Measurements from ENCODE around the gene ALX1.

The ALX1 gene

DNA sequence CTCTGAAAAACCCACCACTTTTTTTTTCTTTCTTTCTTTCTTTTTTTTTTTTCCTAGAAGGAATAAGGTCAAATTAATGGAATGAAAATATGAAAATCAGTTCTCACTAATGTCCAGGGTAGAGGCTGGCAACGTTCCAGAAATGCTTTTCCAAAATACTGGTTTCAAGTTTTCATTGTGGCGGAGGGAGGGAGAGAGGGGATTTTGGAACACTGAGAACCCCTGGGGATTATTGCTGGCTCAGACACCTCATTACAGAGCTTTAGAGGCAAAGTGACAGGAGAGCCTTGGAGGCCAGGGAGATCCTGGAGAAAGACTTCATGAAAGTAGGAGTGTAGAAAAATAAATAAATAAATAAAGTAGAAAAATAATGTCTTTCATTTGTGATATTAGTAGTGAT is 45.4 kb downstream of the ALX1 start:
- no peak overlapping the region for H3K27ac ChIP-seq (ENCODE audit: low read length)
- no peaks in the 10 kb centered on the region for H3K9me3 ChIP-seq (ENCODE audit: insufficient read depth, low read length)
- H4K20me1 ChIP-seq (ENCODE audit: insufficient read depth, low read length): no peaks in the 10 kb centered on the region
- no peaks in the 10 kb centered on the region for H3K27me3 ChIP-seq (ENCODE audit: low read depth, low read length)
- no peak for TF ChIP-seq EZH2phosphoT487 (IDR thresholded peaks at IDR 0.05; ENCODE audit: low read depth)
- TF ChIP-seq, protein P1, sequence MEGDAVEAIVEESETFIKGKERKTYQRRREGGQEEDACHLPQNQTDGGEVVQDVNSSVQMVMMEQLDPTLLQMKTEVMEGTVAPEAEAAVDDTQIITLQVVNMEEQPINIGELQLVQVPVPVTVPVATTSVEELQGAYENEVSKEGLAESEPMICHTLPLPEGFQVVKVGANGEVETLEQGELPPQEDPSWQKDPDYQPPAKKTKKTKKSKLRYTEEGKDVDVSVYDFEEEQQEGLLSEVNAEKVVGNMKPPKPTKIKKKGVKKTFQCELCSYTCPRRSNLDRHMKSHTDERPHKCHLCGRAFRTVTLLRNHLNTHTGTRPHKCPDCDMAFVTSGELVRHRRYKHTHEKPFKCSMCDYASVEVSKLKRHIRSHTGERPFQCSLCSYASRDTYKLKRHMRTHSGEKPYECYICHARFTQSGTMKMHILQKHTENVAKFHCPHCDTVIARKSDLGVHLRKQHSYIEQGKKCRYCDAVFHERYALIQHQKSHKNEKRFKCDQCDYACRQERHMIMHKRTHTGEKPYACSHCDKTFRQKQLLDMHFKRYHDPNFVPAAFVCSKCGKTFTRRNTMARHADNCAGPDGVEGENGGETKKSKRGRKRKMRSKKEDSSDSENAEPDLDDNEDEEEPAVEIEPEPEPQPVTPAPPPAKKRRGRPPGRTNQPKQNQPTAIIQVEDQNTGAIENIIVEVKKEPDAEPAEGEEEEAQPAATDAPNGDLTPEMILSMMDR (IDR thresholded peaks at IDR 0.05; ENCODE audit: low read depth, low read length): no peak
- H3K4me3 ChIP-seq (ENCODE audit: low read length): no peak overlapping the region
- H3K9ac ChIP-seq (ENCODE audit: low read length): no peak overlapping the region
- no peaks in the 10 kb centered on the region for H3K4me1 ChIP-seq (ENCODE audit: low read length)
- no peaks in the 10 kb centered on the region for H3K36me3 ChIP-seq (replicated peaks; ENCODE audit: low read depth, low read length)
- H2AFZ ChIP-seq (ENCODE audit: low read depth, low read length): no peak overlapping the region
- no peak overlapping the region for H3K4me2 ChIP-seq (ENCODE audit: low read length)
- no peaks in the 10 kb centered on the region for H3K79me2 ChIP-seq (ENCODE audit: low read length)

DNA sequence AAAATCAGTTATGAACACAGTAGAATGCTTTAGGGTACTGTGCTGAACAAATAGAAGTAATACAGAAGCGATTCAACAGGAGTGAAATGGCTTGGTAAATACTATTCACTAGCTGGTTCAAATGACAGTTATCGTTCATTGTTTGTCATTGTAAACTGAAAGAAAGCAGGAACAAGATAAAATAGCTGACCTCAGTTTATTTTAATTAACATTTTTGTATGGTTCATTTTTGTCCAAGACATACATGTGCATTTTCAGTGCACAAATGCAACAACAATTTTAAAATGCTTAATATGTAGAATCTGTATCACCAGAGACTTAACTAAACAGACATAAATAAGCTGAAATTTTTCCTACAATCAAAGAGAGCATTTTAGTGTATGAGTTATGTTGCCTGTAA is 49.9 kb downstream of the ALX1 start:
- no peaks in the 10 kb centered on the region for H3K36me3 ChIP-seq (replicated peaks; ENCODE audit: low read depth, low read length)
- H2AFZ ChIP-seq (ENCODE audit: low read depth, low read length): no peak overlapping the region
- no peaks in the 10 kb centered on the region for H3K9me3 ChIP-seq (ENCODE audit: insufficient read depth, low read length)
- TF ChIP-seq EZH2phosphoT487 (IDR thresholded peaks at IDR 0.05; ENCODE audit: low read depth): no peak
- TF ChIP-seq, protein P1 (IDR thresholded peaks at IDR 0.05; ENCODE audit: low read depth, low read length): no peak
- no peaks in the 10 kb centered on the region for H3K27me3 ChIP-seq (ENCODE audit: low read depth, low read length)
- no peaks in the 10 kb centered on the region for H3K79me2 ChIP-seq (ENCODE audit: low read length)
- H3K9ac ChIP-seq (ENCODE audit: low read length): no peak overlapping the region
- H3K4me3 ChIP-seq (ENCODE audit: low read length): no peak overlapping the region
- no peak overlapping the region for H3K4me2 ChIP-seq (ENCODE audit: low read length)
- H3K4me1 ChIP-seq (ENCODE audit: low read length): no peaks in the 10 kb centered on the region
- H4K20me1 ChIP-seq (ENCODE audit: insufficient read depth, low read length): no peaks in the 10 kb centered on the region
- no peak overlapping the region for H3K27ac ChIP-seq (ENCODE audit: low read length)

DNA sequence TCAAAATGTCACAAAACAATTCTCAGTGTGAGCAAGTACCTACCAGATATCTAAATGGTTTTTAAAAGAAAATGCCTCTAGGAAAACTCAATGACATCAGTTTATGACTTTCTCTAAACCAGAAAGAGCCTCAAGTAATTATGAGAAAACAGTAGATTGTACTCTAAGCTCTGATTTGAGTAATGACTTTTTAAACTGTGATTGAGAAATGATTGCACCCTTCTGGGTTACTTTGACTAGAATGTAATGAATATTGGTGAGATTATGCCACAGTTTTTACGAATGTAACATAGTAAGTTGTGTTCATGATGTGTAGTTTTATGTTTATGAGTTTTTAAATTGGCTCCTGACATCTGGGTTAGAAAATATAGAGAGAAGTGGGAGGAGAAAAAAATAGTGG is 68.8 kb downstream of the ALX1 start:
- H3K9ac ChIP-seq (ENCODE audit: low read length): no peak overlapping the region
- H3K4me2 ChIP-seq (ENCODE audit: low read length): no peak overlapping the region
- H2AFZ ChIP-seq (ENCODE audit: low read depth, low read length): no peak overlapping the region

DNA sequence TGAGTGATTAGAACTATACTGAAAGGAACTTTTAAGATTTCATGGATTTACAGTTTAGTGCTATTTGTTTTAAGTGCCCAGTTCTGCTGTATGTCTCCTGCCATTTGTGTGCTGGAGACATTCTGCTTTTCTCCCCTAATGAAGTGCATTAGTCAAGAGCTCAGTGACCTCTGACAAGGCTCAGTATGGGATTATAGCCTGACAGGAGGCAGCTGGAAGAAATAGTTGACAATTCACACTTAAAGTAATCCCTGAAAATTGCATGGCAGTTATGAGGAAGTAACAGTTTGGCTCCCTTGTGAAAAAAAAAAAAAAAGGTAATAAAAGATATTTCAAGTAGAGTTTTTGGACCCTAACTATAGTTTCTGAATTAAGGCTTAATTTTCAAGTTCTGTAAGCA is 70.3 kb downstream of the ALX1 start:
- Histone ChIP-seq H3K27me3 (ENCODE audit: low read depth, low read length) (no peaks in the 10 kb centered on the region), H2AFZ (ENCODE audit: low read depth, low read length) (no peak overlapping the region), H3K9ac (ENCODE audit: low read length) (no peak overlapping the region), H3K27ac (ENCODE audit: low read length) (no peak overlapping the region), H3K9me3 (ENCODE audit: insufficient read depth, low read length) (no peaks in the 10 kb centered on the region), H4K20me1 (ENCODE audit: insufficient read depth, low read length) (no peaks in the 10 kb centered on the region), H3K4me1 (ENCODE audit: low read length) (peaks cover 6% of the 10 kb centered on the region), H3K4me2 (ENCODE audit: low read length) (no peak overlapping the region), H3K79me2 (ENCODE audit: low read length) (no peaks in the 10 kb centered on the region), H3K4me3 (ENCODE audit: low read length) (no peak overlapping the region), H3K36me3 (replicated peaks; ENCODE audit: low read depth, low read length) (no peaks in the 10 kb centered on the region)
- no peak for TF ChIP-seq EZH2phosphoT487 (IDR thresholded peaks at IDR 0.05; ENCODE audit: low read depth)
- TF ChIP-seq, protein P1 (IDR thresholded peaks at IDR 0.05; ENCODE audit: low read depth, low read length): no peak

More for the DNA sequence above, 68.8 kb downstream of the ALX1 start:
- no peaks in the 10 kb centered on the region for H3K36me3 ChIP-seq (replicated peaks; ENCODE audit: low read depth, low read length)
- H3K27ac ChIP-seq (ENCODE audit: low read length): no peak overlapping the region
- H3K9me3 ChIP-seq (ENCODE audit: insufficient read depth, low read length): no peaks in the 10 kb centered on the region
- H3K4me3 ChIP-seq (ENCODE audit: low read length): no peak overlapping the region
- H3K27me3 ChIP-seq (ENCODE audit: low read depth, low read length): no peaks in the 10 kb centered on the region
- TF ChIP-seq, protein P1 (IDR thresholded peaks at IDR 0.05; ENCODE audit: low read depth, low read length): no peak
- no peak for TF ChIP-seq EZH2phosphoT487 (IDR thresholded peaks at IDR 0.05; ENCODE audit: low read depth)
- H4K20me1 ChIP-seq (ENCODE audit: insufficient read depth, low read length): no peaks in the 10 kb centered on the region
- peaks cover 12% of the 10 kb centered on the region for H3K4me1 ChIP-seq (ENCODE audit: low read length)
- no peaks in the 10 kb centered on the region for H3K79me2 ChIP-seq (ENCODE audit: low read length)

Measured in OCI-LY3 (cell line).